ENCODE measurements around the gene LCP1.

Gene LCP1

DNA sequence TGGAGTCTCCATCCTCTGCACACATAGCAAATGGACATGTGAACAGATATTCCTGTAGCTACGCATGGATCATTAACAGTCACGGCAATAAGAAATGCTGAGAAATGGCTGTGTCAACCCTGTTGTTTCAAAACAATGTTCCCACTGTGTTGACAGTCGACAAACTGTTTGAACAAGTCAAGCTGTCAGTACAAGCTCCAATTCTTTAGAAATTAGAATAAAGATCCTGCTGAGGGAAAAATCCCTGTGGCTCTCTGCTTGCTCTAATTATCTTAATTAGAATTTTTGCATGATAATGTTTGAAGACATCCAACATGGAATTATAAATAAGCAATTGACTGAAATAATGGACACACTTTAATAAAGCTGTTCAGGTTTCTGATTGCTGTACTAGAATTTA, 39.2 kb downstream of the LCP1 start:
- no peak overlapping the region for H3K9ac ChIP-seq (ENCODE audit: low read length in 2 of 2)
- H3K27ac ChIP-seq (ENCODE audit: low read length), result no peak overlapping the region
- no peaks in the 10 kb centered on the region for H3K9me3 ChIP-seq (ENCODE audit: control insufficient read depth in 2 of 2, low read length in 2 of 2)
- no peaks in the 10 kb centered on the region for H3K36me3 ChIP-seq (ENCODE audit: control insufficient read depth in 2 of 2, insufficient read depth in 2 of 2, low read length in 2 of 2)
- H3K4me3 ChIP-seq (ENCODE audit: low read length in 2 of 2), result no peak overlapping the region
- H3K4me1 ChIP-seq (ENCODE audit: control insufficient read depth, insufficient read depth, low read length), result no peaks in the 10 kb centered on the region
- H3K27me3 ChIP-seq (ENCODE audit: control insufficient read depth in 1 of 2, insufficient read depth in 2 of 2, low read length in 2 of 2), result no peaks in the 10 kb centered on the region

DNA sequence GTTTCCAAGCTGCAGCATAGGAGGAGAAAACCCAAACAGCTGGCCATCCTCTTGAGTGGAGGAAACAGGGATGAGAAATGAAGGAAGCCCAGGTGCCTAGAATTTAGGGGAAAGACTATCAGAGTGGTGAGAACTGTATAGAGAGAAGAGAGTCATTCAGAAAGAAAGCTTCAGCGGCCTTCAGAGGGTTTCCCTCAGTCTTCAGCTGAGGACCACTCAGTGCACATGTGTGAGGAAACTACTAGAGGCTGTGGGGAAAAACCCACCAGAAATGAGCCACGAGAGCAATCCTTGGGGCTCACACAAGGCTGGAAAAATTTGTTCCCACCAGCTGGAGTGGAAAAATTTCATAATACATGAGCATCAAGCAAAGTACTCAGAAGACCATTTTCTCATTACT, 41.9 kb downstream of the LCP1 start:
- no peaks in the 10 kb centered on the region for H3K9me3 ChIP-seq (ENCODE audit: control insufficient read depth in 2 of 2, low read length in 2 of 2)
- H3K4me1 ChIP-seq (ENCODE audit: control insufficient read depth, insufficient read depth, low read length), result no peaks in the 10 kb centered on the region
- no peaks in the 10 kb centered on the region for H3K36me3 ChIP-seq (ENCODE audit: control insufficient read depth in 2 of 2, insufficient read depth in 2 of 2, low read length in 2 of 2)
- H3K9ac ChIP-seq (ENCODE audit: low read length in 2 of 2), result no peak overlapping the region
- H3K27ac ChIP-seq (ENCODE audit: low read length), result no peak overlapping the region
- H3K4me3 ChIP-seq (ENCODE audit: low read length in 2 of 2), result no peak overlapping the region
- H3K27me3 ChIP-seq (ENCODE audit: control insufficient read depth in 1 of 2, insufficient read depth in 2 of 2, low read length in 2 of 2), result peaks cover 0 to 3% of the 10 kb centered on the region in 2 donors

DNA sequence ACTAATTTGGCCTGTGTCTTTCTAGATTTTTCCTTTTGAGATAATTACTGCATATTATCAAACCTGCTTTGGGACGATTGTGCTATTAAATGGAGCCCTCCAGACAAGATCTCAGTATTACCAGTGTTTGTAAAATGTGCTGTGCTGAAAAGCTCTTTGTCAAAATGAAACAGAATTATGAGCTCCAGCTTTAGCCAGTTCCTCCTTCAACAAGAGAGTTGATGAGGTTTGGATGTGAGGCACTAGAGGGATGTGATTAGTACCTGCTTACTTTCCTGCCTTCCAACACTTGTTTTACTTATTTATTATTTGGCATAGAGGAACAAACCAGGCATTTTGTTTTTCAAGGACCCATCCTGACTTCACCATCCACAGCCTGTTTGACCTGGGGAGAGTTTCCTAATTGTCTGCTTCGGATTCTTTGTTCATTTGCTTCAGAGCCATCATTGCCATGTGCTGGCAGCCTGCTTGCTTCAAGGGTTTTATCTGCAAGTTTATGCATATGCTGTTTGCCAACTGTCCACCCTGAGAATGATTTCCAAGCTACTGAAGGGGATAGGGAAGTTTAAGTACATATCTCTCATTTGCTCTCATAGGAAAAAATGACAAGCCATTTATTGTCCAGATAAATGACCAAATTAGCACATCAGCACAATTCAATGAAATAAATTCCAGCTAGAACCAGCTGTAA, 44.2 kb downstream of the LCP1 start:
- Histone ChIP-seq H3K27ac (ENCODE audit: low read length) (no peak overlapping the region), H3K9me3 (ENCODE audit: control insufficient read depth in 2 of 2, low read length in 2 of 2) (no peaks in the 10 kb centered on the region), H3K4me3 (ENCODE audit: low read length in 2 of 2) (no peak overlapping the region), H3K36me3 (ENCODE audit: control insufficient read depth in 2 of 2, insufficient read depth in 2 of 2, low read length in 2 of 2) (no peaks in the 10 kb centered on the region), H3K4me1 (ENCODE audit: control insufficient read depth, insufficient read depth, low read length) (no peaks in the 10 kb centered on the region), H3K27me3 (ENCODE audit: control insufficient read depth in 1 of 2, insufficient read depth in 2 of 2, low read length in 2 of 2) (peaks cover 0 to 3% of the 10 kb centered on the region in 2 donors), H3K9ac (ENCODE audit: low read length in 2 of 2) (no peak overlapping the region)

DNA sequence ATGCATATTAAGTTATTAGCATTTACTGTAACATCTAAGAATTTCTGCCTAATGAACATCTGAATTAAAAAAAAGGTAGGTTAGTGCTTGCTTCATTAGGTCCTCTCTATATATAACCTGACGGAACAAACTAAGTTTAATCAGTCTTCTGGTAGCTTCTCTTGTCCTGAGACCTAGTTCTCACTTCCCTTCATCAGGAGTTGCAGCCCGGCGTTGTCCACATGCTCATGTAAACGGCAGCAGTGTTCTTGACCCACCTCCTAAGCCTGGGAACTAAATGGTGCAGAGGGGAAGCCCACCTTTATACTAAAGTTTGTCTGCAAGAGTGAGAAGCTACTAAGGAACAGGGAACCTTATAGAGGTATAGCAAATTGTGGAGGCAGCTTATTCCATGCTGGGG, 45.3 kb downstream of the LCP1 start:
- Histone ChIP-seq H3K9me3 (ENCODE audit: control insufficient read depth in 2 of 2, low read length in 2 of 2) (no peaks in the 10 kb centered on the region), H3K9ac (ENCODE audit: low read length in 2 of 2) (no peak overlapping the region), H3K4me1 (ENCODE audit: control insufficient read depth, insufficient read depth, low read length) (no peaks in the 10 kb centered on the region), H3K36me3 (ENCODE audit: control insufficient read depth in 2 of 2, insufficient read depth in 2 of 2, low read length in 2 of 2) (no peaks in the 10 kb centered on the region), H3K27ac (ENCODE audit: low read length) (no peak overlapping the region), H3K4me3 (ENCODE audit: low read length in 2 of 2) (no peak overlapping the region), H3K27me3 (ENCODE audit: control insufficient read depth in 1 of 2, insufficient read depth in 2 of 2, low read length in 2 of 2) (peaks cover 0 to 3% of the 10 kb centered on the region in 2 donors)

DNA sequence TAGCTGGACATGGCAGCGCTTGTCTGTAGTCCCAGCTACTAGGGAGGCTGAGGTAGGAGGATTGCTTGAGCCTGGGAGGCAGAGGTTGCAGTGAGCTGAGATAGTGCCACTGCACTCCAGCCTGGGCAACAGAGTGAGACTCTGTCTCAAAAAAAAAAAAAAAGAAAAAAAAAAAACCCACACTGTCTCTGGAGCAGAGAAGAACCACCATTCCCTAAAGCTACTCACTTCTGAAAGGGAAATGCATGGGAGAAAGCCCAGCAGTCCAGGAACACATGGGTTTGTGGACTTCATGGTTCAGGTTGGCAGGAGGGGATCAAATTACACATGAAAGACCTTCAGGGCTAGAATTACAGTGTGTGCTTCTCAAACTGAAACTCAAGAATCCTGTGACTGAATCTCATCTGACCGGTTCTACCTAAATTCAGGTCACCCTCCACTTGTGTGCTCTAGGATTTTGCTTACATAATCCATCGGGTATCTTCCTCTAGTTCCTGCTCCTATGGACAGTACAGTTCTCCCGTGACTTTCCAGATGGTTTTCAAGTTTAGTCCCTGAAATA, 46.9 kb downstream of the LCP1 start:
- Histone ChIP-seq H3K27ac (ENCODE audit: low read length) (no peak overlapping the region), H3K9me3 (ENCODE audit: control insufficient read depth in 2 of 2, low read length in 2 of 2) (no peaks in the 10 kb centered on the region), H3K4me3 (ENCODE audit: low read length in 2 of 2) (no peak overlapping the region), H3K27me3 (ENCODE audit: control insufficient read depth in 1 of 2, insufficient read depth in 2 of 2, low read length in 2 of 2) (peaks cover 0 to 5% of the 10 kb centered on the region in 2 donors), H3K4me1 (ENCODE audit: control insufficient read depth, insufficient read depth, low read length) (no peaks in the 10 kb centered on the region), H3K9ac (ENCODE audit: low read length in 2 of 2) (no peak overlapping the region), H3K36me3 (ENCODE audit: control insufficient read depth in 2 of 2, insufficient read depth in 2 of 2, low read length in 2 of 2) (no peaks in the 10 kb centered on the region)

DNA sequence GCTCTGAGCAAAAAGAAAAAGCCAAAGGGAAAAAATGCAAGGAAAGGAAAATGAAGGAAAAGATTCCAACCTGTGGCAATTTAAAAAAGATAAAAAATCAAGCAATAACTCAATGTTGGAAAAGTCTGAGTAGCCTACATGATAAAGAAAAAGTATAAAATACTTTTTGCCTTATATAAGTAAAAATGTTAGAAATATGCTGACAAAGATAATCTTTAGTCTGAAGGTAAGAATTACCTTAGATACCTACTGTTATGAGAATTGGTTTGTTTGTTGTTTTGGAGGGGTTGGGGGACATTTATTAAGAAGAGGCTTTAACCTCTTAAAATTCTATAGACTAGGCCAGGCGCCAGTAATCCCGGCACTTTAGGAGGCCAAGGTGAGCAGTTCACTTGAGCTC, 47.5 kb downstream of the LCP1 start:
- no peaks in the 10 kb centered on the region for H3K4me1 ChIP-seq (ENCODE audit: control insufficient read depth, insufficient read depth, low read length)
- H3K9me3 ChIP-seq (ENCODE audit: control insufficient read depth in 2 of 2, low read length in 2 of 2), result no peaks in the 10 kb centered on the region
- H3K9ac ChIP-seq (ENCODE audit: low read length in 2 of 2), result no peak overlapping the region
- no peak overlapping the region for H3K27ac ChIP-seq (ENCODE audit: low read length)
- no peak overlapping the region for H3K4me3 ChIP-seq (ENCODE audit: low read length in 2 of 2)
- peaks cover 0 to 7% of the 10 kb centered on the region in 2 donors for H3K27me3 ChIP-seq (ENCODE audit: control insufficient read depth in 1 of 2, insufficient read depth in 2 of 2, low read length in 2 of 2)
- no peaks in the 10 kb centered on the region for H3K36me3 ChIP-seq (ENCODE audit: control insufficient read depth in 2 of 2, insufficient read depth in 2 of 2, low read length in 2 of 2)

DNA sequence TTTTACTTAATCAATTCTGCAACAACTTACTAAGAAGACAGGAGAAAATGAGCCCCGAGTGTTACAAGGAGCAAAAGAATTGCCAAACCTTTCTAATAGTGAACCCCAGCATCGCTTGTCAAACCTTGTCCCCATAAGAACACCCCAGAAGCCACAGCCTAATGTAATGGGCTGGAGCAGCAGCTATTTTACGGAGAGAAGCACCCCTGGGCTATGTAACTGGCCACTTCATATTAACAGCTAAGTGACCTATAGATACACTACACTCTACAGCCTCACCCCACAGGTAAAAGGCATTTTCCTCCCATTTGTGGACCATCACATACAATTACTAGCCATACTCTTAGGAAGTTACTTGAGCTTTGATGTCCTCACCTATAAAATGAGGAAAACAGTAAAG, 49.9 kb downstream of the LCP1 start:
- H3K27me3 ChIP-seq (ENCODE audit: control insufficient read depth in 1 of 2, insufficient read depth in 2 of 2, low read length in 2 of 2), result peaks cover 0 to 7% of the 10 kb centered on the region in 2 donors
- no peak overlapping the region for H3K9ac ChIP-seq (ENCODE audit: low read length in 2 of 2)
- H3K27ac ChIP-seq (ENCODE audit: low read length), result no peak overlapping the region
- no peak overlapping the region for H3K4me3 ChIP-seq (ENCODE audit: low read length in 2 of 2)
- H3K36me3 ChIP-seq (ENCODE audit: control insufficient read depth in 2 of 2, insufficient read depth in 2 of 2, low read length in 2 of 2), result no peaks in the 10 kb centered on the region
- H3K9me3 ChIP-seq (ENCODE audit: control insufficient read depth in 2 of 2, low read length in 2 of 2), result no peaks in the 10 kb centered on the region
- no peaks in the 10 kb centered on the region for H3K4me1 ChIP-seq (ENCODE audit: control insufficient read depth, insufficient read depth, low read length)

DNA sequence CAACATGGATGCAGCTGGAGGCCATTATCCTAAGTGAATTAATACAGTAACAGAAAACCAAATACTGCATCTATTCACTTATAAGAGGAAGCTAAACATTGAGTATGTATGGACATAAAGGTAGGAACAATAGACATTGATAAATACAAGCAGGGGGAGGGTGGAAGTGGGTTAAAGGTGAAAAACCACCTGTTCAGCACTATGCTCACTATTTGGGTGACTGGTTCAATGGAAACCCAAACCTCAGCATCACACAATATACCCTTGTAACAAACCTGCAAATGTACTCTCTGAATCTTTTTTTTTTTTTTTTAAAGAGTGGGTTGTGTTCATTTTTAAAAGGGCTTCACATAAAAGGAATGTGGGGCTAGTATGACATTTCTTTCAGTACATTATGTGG, 50.3 kb downstream of the LCP1 start:
- no peaks in the 10 kb centered on the region for H3K36me3 ChIP-seq (ENCODE audit: control insufficient read depth in 2 of 2, insufficient read depth in 2 of 2, low read length in 2 of 2)
- no peaks in the 10 kb centered on the region for H3K9me3 ChIP-seq (ENCODE audit: control insufficient read depth in 2 of 2, low read length in 2 of 2)
- peaks cover 0 to 7% of the 10 kb centered on the region in 2 donors for H3K27me3 ChIP-seq (ENCODE audit: control insufficient read depth in 1 of 2, insufficient read depth in 2 of 2, low read length in 2 of 2)
- no peak overlapping the region for H3K9ac ChIP-seq (ENCODE audit: low read length in 2 of 2)
- no peak overlapping the region for H3K4me3 ChIP-seq (ENCODE audit: low read length in 2 of 2)
- no peaks in the 10 kb centered on the region for H3K4me1 ChIP-seq (ENCODE audit: control insufficient read depth, insufficient read depth, low read length)
- H3K27ac ChIP-seq (ENCODE audit: low read length), result no peak overlapping the region

DNA sequence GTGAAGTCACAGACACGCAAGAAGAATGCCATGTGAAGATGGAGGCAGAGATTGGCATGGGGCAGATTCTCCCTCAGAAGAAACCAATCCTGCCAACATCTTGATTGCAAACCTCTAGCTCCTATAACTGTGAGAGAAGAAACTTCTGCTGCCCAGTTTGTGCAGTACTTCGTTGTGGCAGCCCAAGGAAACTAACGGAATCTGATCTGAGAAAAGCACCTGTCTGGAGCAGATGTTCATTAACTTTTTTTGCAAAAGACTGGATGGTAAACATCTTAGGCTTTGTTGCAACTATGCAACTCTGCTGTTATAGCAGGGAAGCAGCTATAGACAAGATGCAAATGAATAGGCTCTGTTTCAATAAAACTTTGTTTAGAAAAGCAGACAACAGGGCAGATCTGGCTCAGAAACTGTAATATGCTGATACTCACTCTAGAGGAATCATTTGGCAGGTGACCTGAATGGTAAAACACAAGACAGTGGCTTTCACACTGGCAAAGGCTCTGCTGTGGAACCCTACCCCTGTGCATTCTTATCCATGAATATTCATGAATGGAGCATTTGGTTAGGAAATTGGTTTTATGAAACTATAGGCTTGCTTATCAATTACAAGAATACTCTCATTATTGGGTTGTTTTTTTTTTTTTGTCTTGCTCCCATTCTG, 51.9 kb downstream of the LCP1 start:
- Histone ChIP-seq H3K36me3 (ENCODE audit: control insufficient read depth in 2 of 2, insufficient read depth in 2 of 2, low read length in 2 of 2) (no peaks in the 10 kb centered on the region), H3K9me3 (ENCODE audit: control insufficient read depth in 2 of 2, low read length in 2 of 2) (no peaks in the 10 kb centered on the region), H3K4me1 (ENCODE audit: control insufficient read depth, insufficient read depth, low read length) (no peaks in the 10 kb centered on the region), H3K27ac (ENCODE audit: low read length) (no peak overlapping the region), H3K9ac (ENCODE audit: low read length in 2 of 2) (no peak overlapping the region), H3K4me3 (ENCODE audit: low read length in 2 of 2) (no peak overlapping the region), H3K27me3 (ENCODE audit: control insufficient read depth in 1 of 2, insufficient read depth in 2 of 2, low read length in 2 of 2) (peaks cover 0 to 4% of the 10 kb centered on the region in 2 donors)

DNA sequence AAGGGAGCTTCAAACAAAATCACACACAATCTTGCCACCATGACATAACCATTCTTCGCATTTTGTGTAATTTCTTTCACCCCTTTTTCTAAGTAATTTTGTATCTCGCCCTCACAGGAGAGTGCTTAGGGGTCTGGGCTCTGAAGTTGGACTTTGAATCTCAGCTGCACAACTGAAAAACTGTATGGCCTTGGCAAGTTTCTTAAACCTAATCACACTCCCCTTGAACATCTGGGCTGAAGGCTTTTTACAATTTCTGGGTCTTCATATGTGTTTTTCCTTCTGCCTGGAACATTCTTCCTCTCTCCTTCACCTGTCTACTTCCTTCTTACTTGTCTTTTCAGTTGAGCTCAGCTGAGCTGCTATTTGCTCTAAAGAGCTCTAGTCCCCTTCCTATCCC, 52.9 kb downstream of the LCP1 start:
- no peaks in the 10 kb centered on the region for H3K9me3 ChIP-seq (ENCODE audit: control insufficient read depth in 2 of 2, low read length in 2 of 2)
- H3K4me1 ChIP-seq (ENCODE audit: control insufficient read depth, insufficient read depth, low read length), result no peaks in the 10 kb centered on the region
- no peak overlapping the region for H3K27ac ChIP-seq (ENCODE audit: low read length)
- H3K36me3 ChIP-seq (ENCODE audit: control insufficient read depth in 2 of 2, insufficient read depth in 2 of 2, low read length in 2 of 2), result no peaks in the 10 kb centered on the region
- no peak overlapping the region for H3K4me3 ChIP-seq (ENCODE audit: low read length in 2 of 2)
- H3K9ac ChIP-seq (ENCODE audit: low read length in 2 of 2), result no peak overlapping the region
- H3K27me3 ChIP-seq (ENCODE audit: control insufficient read depth in 1 of 2, insufficient read depth in 2 of 2, low read length in 2 of 2), result peaks cover 0 to 4% of the 10 kb centered on the region in 2 donors

All from stomach smooth muscle (tissue), 2 donors.